Mucosa of descending colon (tissue), 3 donors: ENCODE results near the gene DOCK1. TPM values are rescaled to one million over a fixed set of nuclear protein-coding genes. Genes with fewer than 3 reads are reported as not detected.
A peak's percentile ranks its signal among the peaks of the same experiment; 100 is the strongest.

ENCODE experiments used
- ATAC-seq: fragments of 200-7000 bp; cut with Tn5 transposase; one replicate; pipeline ENCODE4 v1.9.1; 2020; ENCODE audit warnings: mild to moderate bottlenecking, moderate library complexity
- DNase-seq, 3 donors: peaks; one replicate each; pipeline ENCODE4 v3.0.0-alpha.2; 2020
- H3K36me3 ChIP-seq: fragments of 200-600 bp; one replicate; pipeline ENCODE4 v1.8.0; 2021; ENCODE audit warnings: low read depth, mild to moderate bottlenecking
- H3K4me1 ChIP-seq: fragments of 200-600 bp; one replicate; pipeline ENCODE4 v1.8.0; 2021; ENCODE audit warnings: low read depth, mild to moderate bottlenecking
- H3K4me3 ChIP-seq: fragments of 200-600 bp; one replicate; pipeline ENCODE4 v1.8.0; 2021; ENCODE audit warnings: mild to moderate bottlenecking
- H3K9me3 ChIP-seq: fragments of 200-600 bp; one replicate; pipeline ENCODE4 v1.8.0; 2021; ENCODE audit warnings: mild to moderate bottlenecking
- CTCF ChIP-seq: fragments of 200-600 bp; IDR thresholded peaks from one replicate; pipeline ENCODE4 v1.8.0; 2022; ENCODE audit warnings: antibody characterized with exemption, mild to moderate bottlenecking
- intact Hi-C, 2 donors: fragments of 100-400 bp; cut with DNase I in 1 of 2; cut with micrococcal nuclease in 1 of 2; formaldehyde crosslinking; loops; one replicate each; pipeline versions ENCODE4 v1.11.0 to v1.11.1; 2022; cut with DNase I, micrococcal nuclease
- total RNA-seq, 3 donors: library from RNA; stranded (reverse); fragmentation: NEBNext Ultra II Directional in 2 of 3; extraction: Animal tissue kit (Norgen Biotek cat#: 25700) in 2 of 3; gene quantifications; one replicate each; pipeline versions ENCODE4 v1.2.1 to v1.2.4, GENCODE V29; 2021 to 2023
- donor health status: DM: no; HTN: no; CAD: no; lungs with moderate emphysema.
- donor health status: DM: no; HTN: no; CAD: no.
- donor health status: DM: no; HTN: yes; CAD: no.

The DOCK1 gene
- total RNA-seq, 3 donors from 2014 or later: 56.5 to 103 (median 74.1) TPM

- Histone ChIP-seq H3K9me3 (no peaks in the 10 kb centered on the region), H3K4me3 (no peak overlapping the region), H3K36me3 (no peaks in the 10 kb centered on the region), H3K4me1 (no peaks in the 10 kb centered on the region)
- no peak for ATAC-seq
- intact Hi-C loops: no loop called here
- no peak for TF ChIP-seq CTCF
- no peak for DNase-seq
Observed at GRCh38 chr10:127440371-127440770, 535.1 kb downstream of the DOCK1 start.

- intact Hi-C loops: no loop called here
- no peaks in the 10 kb centered on the region for H3K9me3 ChIP-seq
- no peak overlapping the region for H3K4me3 ChIP-seq
- ATAC-seq (peak; percentile 93), DNase-seq (peak in 2 of 3 donors; percentile 50 to 76)
- H3K36me3 ChIP-seq: no peaks in the 10 kb centered on the region
- TF ChIP-seq CTCF: no peak
- H3K4me1 ChIP-seq: no peaks in the 10 kb centered on the region
Observed at GRCh38 chr10:127441350-127442219, 536.4 kb downstream of the DOCK1 start.

- no peak overlapping the region for H3K4me3 ChIP-seq
- no peaks in the 10 kb centered on the region for H3K4me1 ChIP-seq
- no peaks in the 10 kb centered on the region for H3K36me3 ChIP-seq
- TF ChIP-seq CTCF: no peak
- no peak for ATAC-seq
- H3K9me3 ChIP-seq: no peaks in the 10 kb centered on the region
- DNase-seq: no peak
- intact Hi-C loops: no loop called here
Observed at GRCh38 chr10:127442220-127442525, 536.9 kb downstream of the DOCK1 start.

- DNase-seq: no peak
- Histone ChIP-seq H3K36me3 (no peaks in the 10 kb centered on the region), H3K9me3 (no peaks in the 10 kb centered on the region), H3K4me3 (no peak overlapping the region), H3K4me1 (no peaks in the 10 kb centered on the region)
- TF ChIP-seq CTCF: no peak
- intact Hi-C loops: no loop called here
- ATAC-seq: no peak
Observed at GRCh38 chr10:127444155-127444554, 538.9 kb downstream of the DOCK1 start.

GRCh38 chr10:127447197-127447596, 542.0 kb downstream of the DOCK1 start:
- Histone ChIP-seq H3K4me1 (no peaks in the 10 kb centered on the region), H3K9me3 (no peaks in the 10 kb centered on the region), H3K36me3 (no peaks in the 10 kb centered on the region), H3K4me3 (no peak overlapping the region)
- TF ChIP-seq CTCF: no peak
- ATAC-seq: no peak
- intact Hi-C loops: no loop called here
- DNase-seq: no peak
